ENCODE data around the gene PCGF1. TPM values are rescaled to one million over a fixed set of nuclear protein-coding genes. Genes with fewer than 3 reads are reported as not detected.
A peak's percentile ranks its signal among the peaks of the same experiment; 100 is the strongest.

The PCGF1 gene
- total and polyA plus RNA-seq, 2 of the 13 experiments (the other 11 are each of a cell fraction or from before 2014, with no cell fraction given): 20.4 to 22.6 TPM

- TF ChIP-seq BATF2 (CRISPR knock-in tag; IDR thresholded peaks at IDR 0.05): 0 out of 2 replicates have a peak, but pooled peaks have one; percentile 36
- TF ChIP-seq FOXO4 (CRISPR knock-in tag; conservative IDR thresholded peaks at IDR 0.05): 0 out of 2 replicates have a peak, but pooled peaks have one; percentile 91
- peak; percentile 10; the same call in 1 of the 2 replicates for TF ChIP-seq DMTF1 (CRISPR knock-in tag; IDR thresholded peaks at IDR 0.05)
- peak; percentile 34; the same call in 1 of the 2 replicates for TF ChIP-seq MXD1 (CRISPR knock-in tag; IDR thresholded peaks at IDR 0.05)
- TF ChIP-seq NFIC (IDR thresholded peaks at IDR 0.05; ENCODE audit: low read length): peak; percentile 95
- TF ChIP-seq KAT8 (CRISPR knock-in tag; IDR thresholded peaks at IDR 0.05): no peak
- no peak for TF ChIP-seq SRSF4 (IDR thresholded peaks at IDR 0.05; ENCODE audit: low read depth, low read length, poor library complexity, severe bottlenecking)
- no peak for TF ChIP-seq AKNA (CRISPR knock-in tag; IDR thresholded peaks at IDR 0.05; ENCODE audit: borderline replicate concordance)
- peak; percentile 55; the same call in 1 of the 2 replicates for TF ChIP-seq PHF21A (CRISPR knock-in tag; IDR thresholded peaks at IDR 0.05)
- TF ChIP-seq ZNF484 (CRISPR knock-in tag; IDR thresholded peaks at IDR 0.05; ENCODE audit: borderline replicate concordance, low read depth): no peak
- TF ChIP-seq BHLHE40 (IDR thresholded peaks at IDR 0.05; ENCODE audit: low read length): no peak
- peak; percentile 38 for TF ChIP-seq MTA1 (CRISPR knock-in tag; IDR thresholded peaks at IDR 0.05; ENCODE audit: borderline replicate concordance)
Measured at GRCh38 chr2:74496997-74497776, 10.3 kb downstream of the PCGF1 start (continued).
